GM21737 (cell line): Measurements from ENCODE around the gene MEIS3.
"Not testable (repeated sequence)": the region's sequence is repeated elsewhere in the genome, so short reads cannot be mapped to it uniquely, and the experiment has no call there.

Experiments
- ATAC-seq: cut with Tn5 transposase; IDR thresholded peaks from one replicate; pipeline ENCODE4 v1.9.1; 2021; ENCODE audit warnings: mild to moderate bottlenecking, moderate library complexity; ENCODE audit not compliant: unreplicated experiment

The MEIS3 gene

GRCh38 chr19:47365455-47365854, 53.9 kb downstream of the MEIS3 start:
- not testable (repeated sequence) for ATAC-seq

- no peak for ATAC-seq
These were observed 55.4 kb downstream of the MEIS3 start for GRCh38 chr19:47363758-47364531.

GRCh38 chr19:47362321-47362720, 57.0 kb downstream of the MEIS3 start:
- ATAC-seq: no peak

- no peak for ATAC-seq
These were observed 60.4 kb downstream of the MEIS3 start for GRCh38 chr19:47358936-47359335.

GRCh38 chr19:47357788-47358680, 61.3 kb downstream of the MEIS3 start:
- ATAC-seq: no peak

GRCh38 chr19:47356900-47357299, 62.4 kb downstream of the MEIS3 start:
- no peak for ATAC-seq

- ATAC-seq: no peak
These were observed 66.0 kb downstream of the MEIS3 start for GRCh38 chr19:47353307-47353712.
